Activated CD8-positive, alpha-beta memory T cell treated with anti-CD3 and anti-CD28 coated beads, Interleukin-2, amount 10 ng/mL, durations not matched to agents 7 days and 5 days (primary cell): Measurements from ENCODE around the gene TAS2R31. TPM values are rescaled to one million over a fixed set of nuclear protein-coding genes. Genes with fewer than 3 reads are reported as not detected.
"Not testable (repeated sequence)": the region's sequence is repeated elsewhere in the genome, so short reads cannot be mapped to it uniquely, and the experiment has no call there.

ENCODE experiments used
- ATAC-seq: fragments of 150-1000 bp; cut with Tn5 transposase; one replicate; pipeline ENCODE4 v1.10.0; 2021; ENCODE audit warnings: moderate library complexity
- CTCF ChIA-PET: fragments of 350-600 bp; sonication (Branson Sonifier 250); formaldehyde crosslinking; loops from one replicate; lab custom pipeline; 2021; ENCODE audit warnings: antibody characterized with exemption; lab: Charles Lee
- DNase-seq: peaks from one replicate; pipeline ENCODE4 v3.0.0-alpha.2; 2020
- H3K27ac Mint-ChIP-seq: one replicate; pipeline ENCODE4 v1.8.0; 2021; ENCODE audit warnings: mild to moderate bottlenecking, mixed read lengths
- H3K27me3 Mint-ChIP-seq: one replicate; pipeline ENCODE4 v1.8.0; 2021; ENCODE audit warnings: mixed read lengths
- H3K36me3 Mint-ChIP-seq: one replicate; pipeline ENCODE4 v1.8.0; 2021; ENCODE audit warnings: mild to moderate bottlenecking, mixed read lengths
- H3K4me1 Mint-ChIP-seq: one replicate; pipeline ENCODE4 v1.8.0; 2021; ENCODE audit warnings: mixed read lengths
- H3K4me3 Mint-ChIP-seq: one replicate; pipeline ENCODE4 v1.8.0; 2021; ENCODE audit warnings: mild to moderate bottlenecking, moderate library complexity, mixed read lengths
- H3K9me3 Mint-ChIP-seq: one replicate; pipeline ENCODE4 v1.8.0; 2022; ENCODE audit warnings: low read depth, mixed read lengths
- total RNA-seq, 2 experiments: library from RNA; stranded (reverse); gene quantifications; one replicate each; pipeline ENCODE4 v1.2.3, GENCODE V29; 2021

Gene TAS2R31, protein sequence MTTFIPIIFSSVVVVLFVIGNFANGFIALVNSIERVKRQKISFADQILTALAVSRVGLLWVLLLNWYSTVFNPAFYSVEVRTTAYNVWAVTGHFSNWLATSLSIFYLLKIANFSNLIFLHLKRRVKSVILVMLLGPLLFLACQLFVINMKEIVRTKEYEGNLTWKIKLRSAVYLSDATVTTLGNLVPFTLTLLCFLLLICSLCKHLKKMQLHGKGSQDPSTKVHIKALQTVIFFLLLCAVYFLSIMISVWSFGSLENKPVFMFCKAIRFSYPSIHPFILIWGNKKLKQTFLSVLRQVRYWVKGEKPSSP
- total RNA-seq = 1 to 10 TPM; 2.0 to 5.2 TPM

- Mint-ChIP-seq H3K27ac (no peak within 1 kb of the TSS), H3K36me3 (peaks cover 24% of the 10 kb centered on the region), H3K27me3 (no peaks in the 10 kb centered on the region), H3K9me3 (no peaks in the 10 kb centered on the region), H3K4me1 (no peaks in the 10 kb centered on the region), H3K4me3 (no peak within 1 kb of the TSS)
- no peak for ATAC-seq
- no peak for DNase-seq
- CTCF ChIA-PET = interaction anchor here (0.7 kb wide), 1 partner anchor 1021 kb away, joined by 3 read pairs; the partner anchor contains the start of gene CLEC12B
Measured at GRCh38 chr12:11031307-11031706, at the start of gene TAS2R31. Gene TAS2R31 (minus strand): TSS chr12:11031407. CDS start chr12:11031335, 72 bp downstream.

DNA sequence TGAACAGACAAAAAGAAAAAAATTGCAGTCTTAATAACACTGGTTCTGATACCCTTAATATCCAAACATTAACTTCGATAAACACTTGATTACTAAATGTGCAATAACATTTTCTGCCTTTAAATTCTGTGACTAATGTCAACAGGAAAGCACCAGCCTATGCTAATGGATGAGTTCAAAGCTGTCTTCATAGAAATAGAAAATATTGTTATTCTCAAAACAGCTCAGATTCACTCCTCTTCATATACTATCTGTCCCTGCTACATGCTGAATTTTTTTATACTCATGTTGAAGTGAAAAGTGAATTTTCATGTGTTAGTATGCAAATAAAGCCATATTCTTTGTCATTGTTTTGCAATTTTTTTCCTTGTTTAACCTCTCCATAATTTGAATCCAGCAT, 47.0 kb upstream of the TAS2R31 start:
- Mint-ChIP-seq H3K4me1 (peaks cover 4% of the 10 kb centered on the region), H3K4me3 (no peak overlapping the region), H3K9me3 (peaks cover 8% of the 10 kb centered on the region), H3K27ac (no peak overlapping the region), H3K27me3 (no peaks in the 10 kb centered on the region), H3K36me3 (peaks cover 17% of the 10 kb centered on the region)
- CTCF ChIA-PET = no interaction called here
- DNase-seq (no peak), ATAC-seq (no peak)

DNA sequence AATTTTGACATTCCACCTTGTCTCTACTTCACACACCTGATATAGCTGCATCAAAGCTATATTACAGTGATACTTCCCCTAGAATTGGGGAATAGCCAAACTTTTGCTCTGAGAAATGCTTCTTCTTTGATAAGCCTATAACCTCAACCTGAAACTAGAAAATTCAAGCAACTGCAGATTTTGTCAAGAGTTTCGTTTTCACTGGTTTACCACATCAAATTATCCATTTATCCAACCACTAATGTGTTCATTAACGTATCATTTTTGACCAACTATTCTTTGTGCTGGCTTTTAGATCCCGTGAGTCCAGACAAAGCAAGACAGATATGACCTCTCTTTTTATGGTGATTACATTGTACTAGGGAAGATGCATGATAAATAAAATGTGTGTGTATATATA, 44.4 kb upstream of the TAS2R31 start:
- Mint-ChIP-seq H3K4me3 (no peak overlapping the region), H3K4me1 (peaks cover 4% of the 10 kb centered on the region), H3K9me3 (peaks cover 3% of the 10 kb centered on the region), H3K27ac (no peak overlapping the region), H3K36me3 (peaks cover 17% of the 10 kb centered on the region), H3K27me3 (no peaks in the 10 kb centered on the region)
- DNase-seq (no peak), ATAC-seq (no peak)
- CTCF ChIA-PET = no interaction called here

GRCh38 chr12:11071414-11071813, 40.2 kb upstream of the TAS2R31 start:
- no peak for DNase-seq
- Mint-ChIP-seq H3K9me3 (no peaks in the 10 kb centered on the region), H3K27me3 (no peaks in the 10 kb centered on the region), H3K4me1 (peaks cover 4% of the 10 kb centered on the region), H3K27ac (no peak overlapping the region), H3K36me3 (peaks cover 16% of the 10 kb centered on the region), H3K4me3 (no peak overlapping the region)
- no peak for ATAC-seq
- CTCF ChIA-PET = no interaction called here

DNA sequence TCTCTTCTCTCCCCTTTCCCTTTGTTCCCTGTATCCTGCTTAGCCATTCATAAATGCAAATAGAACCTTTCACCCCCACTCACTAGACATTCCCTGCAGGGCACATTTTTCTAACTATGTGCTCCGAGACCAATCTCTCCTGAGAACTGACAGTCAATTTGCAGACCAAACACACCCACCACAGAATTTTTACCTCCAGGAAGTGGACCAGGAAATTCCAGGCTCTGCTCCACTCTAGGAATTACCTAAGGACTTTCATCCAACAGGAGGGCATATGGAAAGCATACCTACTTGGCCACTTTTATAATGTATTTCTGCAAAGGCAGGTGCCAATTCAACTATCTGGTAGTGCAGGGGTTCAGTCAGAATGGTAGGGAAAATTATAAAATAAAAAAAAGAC, 39.8 kb upstream of the TAS2R31 start:
- H3K4me1 Mint-ChIP-seq = peaks cover 4% of the 10 kb centered on the region
- CTCF ChIA-PET = no interaction called here
- ATAC-seq (no peak), DNase-seq (no peak)
- no peaks in the 10 kb centered on the region for H3K9me3 Mint-ChIP-seq
- no peak overlapping the region for H3K27ac Mint-ChIP-seq
- peaks cover 16% of the 10 kb centered on the region for H3K36me3 Mint-ChIP-seq
- H3K27me3 Mint-ChIP-seq = no peaks in the 10 kb centered on the region
- H3K4me3 Mint-ChIP-seq = no peak overlapping the region

GRCh38 chr12:11069854-11070365, 38.7 kb upstream of the TAS2R31 start:
- H3K4me3 Mint-ChIP-seq = no peak overlapping the region
- H3K27me3 Mint-ChIP-seq = no peaks in the 10 kb centered on the region
- no peak for ATAC-seq
- no peaks in the 10 kb centered on the region for H3K4me1 Mint-ChIP-seq
- H3K27ac Mint-ChIP-seq = no peak overlapping the region
- H3K9me3 Mint-ChIP-seq = no peaks in the 10 kb centered on the region
- CTCF ChIA-PET = no interaction called here
- DNase-seq = no peak
- peaks cover 21% of the 10 kb centered on the region for H3K36me3 Mint-ChIP-seq

DNA sequence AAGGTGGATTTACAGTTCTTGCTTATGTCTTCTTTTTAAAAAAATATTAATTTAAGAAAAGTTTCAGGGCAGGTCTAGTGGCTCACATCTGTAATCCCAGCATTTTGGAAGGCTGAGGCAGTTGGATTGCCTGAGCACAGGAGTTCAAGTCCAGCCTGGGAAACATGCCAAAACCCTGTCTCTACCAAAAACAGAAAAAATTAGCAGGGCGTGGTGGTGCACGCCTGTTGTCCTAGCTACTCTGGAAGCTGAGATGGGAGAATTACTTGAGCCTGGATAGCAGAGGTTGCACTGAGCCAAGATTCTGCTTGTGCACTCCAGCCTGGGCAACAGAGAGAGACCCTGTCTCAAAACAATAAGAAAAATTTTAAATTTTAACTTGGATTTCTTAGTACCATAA, 36.3 kb upstream of the TAS2R31 start:
- Mint-ChIP-seq H3K27me3 (no peaks in the 10 kb centered on the region), H3K27ac (no peak overlapping the region), H3K4me3 (no peak overlapping the region), H3K4me1 (no peaks in the 10 kb centered on the region), H3K36me3 (peaks cover 16% of the 10 kb centered on the region), H3K9me3 (no peaks in the 10 kb centered on the region)
- CTCF ChIA-PET = no interaction called here
- ATAC-seq = no peak
- no peak for DNase-seq

DNA sequence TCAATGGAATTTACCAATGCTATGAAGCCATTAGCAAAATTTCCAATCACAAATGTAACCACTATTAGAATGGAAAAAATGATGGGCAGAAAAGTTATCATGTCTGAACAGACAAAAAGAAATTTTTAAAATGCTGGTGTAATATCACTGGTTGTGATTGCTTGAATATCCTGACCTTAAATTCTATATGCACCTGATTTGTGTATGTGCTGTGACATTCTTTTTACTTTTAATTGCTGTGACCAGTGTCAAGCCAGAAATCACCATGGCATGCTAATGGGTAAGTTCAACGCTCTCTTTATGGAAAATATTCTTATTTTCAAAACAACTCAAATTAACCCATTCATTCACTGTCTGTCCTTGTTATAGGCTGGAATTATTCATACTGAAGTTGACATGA, 31.0 kb upstream of the TAS2R31 start, which contains the start of gene TAS2R46:
Gene TAS2R46, minus strand, starts transcription at position 101 of the 400 bp plus-strand sequence. Its CDS starts 0 bp downstream, at position 101.
- H3K4me1 Mint-ChIP-seq, H3K4me3 Mint-ChIP-seq, H3K9me3 Mint-ChIP-seq, H3K27me3 Mint-ChIP-seq, DNase-seq, H3K27ac Mint-ChIP-seq, ATAC-seq, CTCF ChIA-PET: not testable (repeated sequence)
- peaks cover 17% of the 10 kb centered on the region for H3K36me3 Mint-ChIP-seq

GRCh38 chr12:11059784-11060183, 28.6 kb upstream of the TAS2R31 start:
- no peak overlapping the region for H3K4me3 Mint-ChIP-seq
- H3K36me3 Mint-ChIP-seq = peaks cover 16% of the 10 kb centered on the region
- DNase-seq (no peak), ATAC-seq (no peak)
- no peaks in the 10 kb centered on the region for H3K27me3 Mint-ChIP-seq
- H3K9me3 Mint-ChIP-seq = no peaks in the 10 kb centered on the region
- no peak overlapping the region for H3K27ac Mint-ChIP-seq
- CTCF ChIA-PET = no interaction called here
- no peaks in the 10 kb centered on the region for H3K4me1 Mint-ChIP-seq

- H3K36me3 Mint-ChIP-seq = peaks cover 16% of the 10 kb centered on the region
- DNase-seq (no peak), ATAC-seq (no peak)
- H3K27ac Mint-ChIP-seq = no peak overlapping the region
- H3K4me1 Mint-ChIP-seq = no peaks in the 10 kb centered on the region
- CTCF ChIA-PET = no interaction called here
- no peaks in the 10 kb centered on the region for H3K9me3 Mint-ChIP-seq
- H3K4me3 Mint-ChIP-seq = no peak overlapping the region
- H3K27me3 Mint-ChIP-seq = no peaks in the 10 kb centered on the region
Measured at GRCh38 chr12:11059041-11059440, 27.8 kb upstream of the TAS2R31 start.

DNA sequence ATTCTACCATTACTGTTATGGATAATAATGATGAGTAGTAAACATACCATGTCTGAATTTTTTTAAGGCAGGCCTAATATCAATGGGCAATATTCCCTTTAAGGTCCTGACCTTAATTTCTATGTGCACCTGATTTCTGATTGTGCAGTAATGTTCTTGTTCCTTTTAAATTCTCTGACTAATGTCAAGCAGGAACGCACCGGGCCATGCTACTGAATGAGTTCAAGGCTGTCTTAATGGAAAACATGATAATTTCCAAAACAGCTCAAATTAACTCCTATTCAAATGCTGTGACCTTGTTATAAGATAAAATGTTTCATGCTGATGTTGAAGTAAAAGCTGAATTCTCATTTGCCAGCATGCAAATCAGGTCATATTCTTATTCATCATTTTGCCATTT, 24.1 kb upstream of the TAS2R31 start:
- DNase-seq (no peak), ATAC-seq (no peak)
- Mint-ChIP-seq H3K27ac (no peak overlapping the region), H3K36me3 (peaks cover 36% of the 10 kb centered on the region), H3K27me3 (no peaks in the 10 kb centered on the region), H3K9me3 (peaks cover 16% of the 10 kb centered on the region), H3K4me3 (no peak overlapping the region), H3K4me1 (no peaks in the 10 kb centered on the region)
- CTCF ChIA-PET = no interaction called here

DNA sequence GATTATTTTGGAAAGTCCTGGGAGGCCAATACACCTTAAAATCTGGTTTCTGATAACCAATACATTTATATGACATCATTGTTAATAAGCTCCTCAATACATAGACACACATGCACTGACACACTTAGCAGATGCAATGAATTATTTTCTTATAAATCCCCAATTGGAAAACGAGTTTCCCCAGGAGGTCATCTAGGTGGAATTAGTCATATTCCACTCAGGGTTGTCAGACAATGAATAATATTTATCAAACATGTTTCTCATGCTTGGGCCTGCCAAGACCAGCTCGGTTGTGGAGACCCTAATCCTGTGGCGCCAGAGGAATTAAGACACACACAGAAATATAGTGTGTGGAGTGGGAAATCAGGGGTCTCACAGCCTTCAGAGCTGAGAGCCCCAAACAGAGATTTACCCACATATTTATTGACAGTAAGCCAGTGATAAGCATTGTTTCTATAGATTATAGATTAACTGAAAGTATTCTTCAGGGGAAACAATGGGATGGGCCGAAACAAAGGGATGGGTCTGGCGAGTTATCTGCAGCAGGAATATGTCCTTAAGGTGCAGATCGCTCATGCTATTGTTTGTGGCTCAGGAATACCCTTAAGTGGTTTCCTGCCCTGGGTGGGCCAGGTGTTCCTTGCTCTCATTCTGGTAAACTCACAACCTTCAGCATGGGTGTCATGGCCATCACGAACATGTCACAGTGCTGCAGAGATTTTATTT, 18.8 kb upstream of the TAS2R31 start:
- H3K27me3 Mint-ChIP-seq, CTCF ChIA-PET, ATAC-seq, DNase-seq, H3K4me3 Mint-ChIP-seq, H3K27ac Mint-ChIP-seq, H3K4me1 Mint-ChIP-seq: not testable (repeated sequence)
- Mint-ChIP-seq H3K9me3 (peaks cover 20% of the 10 kb centered on the region), H3K36me3 (peaks cover 39% of the 10 kb centered on the region)

DNA sequence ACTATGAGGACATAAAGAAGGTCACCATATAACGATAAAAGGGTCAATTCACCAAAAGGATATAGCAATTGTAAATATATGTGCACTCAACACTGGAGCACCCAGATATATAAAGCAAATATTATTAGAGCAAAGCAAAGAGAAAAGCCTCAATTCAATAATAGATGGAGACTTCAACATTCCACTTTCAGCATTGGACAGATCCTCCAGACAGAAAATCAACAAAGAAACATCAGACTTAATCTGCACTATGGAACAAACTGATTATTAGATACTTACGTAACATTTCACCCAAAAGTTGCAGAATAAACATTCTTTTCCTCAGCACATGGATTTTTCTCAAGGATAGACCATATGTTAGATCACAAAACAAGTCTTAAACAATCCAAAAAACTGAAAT, 10.2 kb upstream of the TAS2R31 start:
- ATAC-seq, H3K9me3 Mint-ChIP-seq, H3K27me3 Mint-ChIP-seq, H3K27ac Mint-ChIP-seq, H3K4me3 Mint-ChIP-seq, CTCF ChIA-PET, H3K4me1 Mint-ChIP-seq, DNase-seq: not testable (repeated sequence)
- peaks cover 42% of the 10 kb centered on the region for H3K36me3 Mint-ChIP-seq

DNA sequence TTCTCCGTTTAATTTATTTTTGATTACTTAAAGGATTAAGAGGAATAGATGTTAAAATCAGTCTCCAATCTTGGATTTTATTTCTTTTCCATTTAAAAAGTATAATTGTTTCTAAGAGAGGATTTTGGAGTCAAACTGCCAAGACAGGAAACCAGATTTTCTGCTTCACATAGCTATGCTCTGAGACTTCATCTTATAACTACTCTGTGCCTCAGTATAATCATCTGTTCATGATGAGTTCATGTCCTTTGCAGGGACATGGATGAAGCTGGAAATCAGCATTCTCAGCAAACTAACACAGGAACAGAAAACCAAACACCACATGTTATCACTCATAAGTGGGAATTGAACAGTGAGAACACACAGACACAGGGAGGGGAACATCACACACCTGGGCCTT, 9.0 kb upstream of the TAS2R31 start:
- H3K27me3 Mint-ChIP-seq = no peaks in the 10 kb centered on the region
- H3K36me3 Mint-ChIP-seq = peaks cover 44% of the 10 kb centered on the region

More for the DNA sequence above, 9.0 kb upstream of the TAS2R31 start:
- CTCF ChIA-PET = no interaction called here
- no peak overlapping the region for H3K27ac Mint-ChIP-seq
- ATAC-seq = no peak
- peaks cover 6% of the 10 kb centered on the region for H3K9me3 Mint-ChIP-seq
- DNase-seq = no peak
- H3K4me1 Mint-ChIP-seq = no peaks in the 10 kb centered on the region
- H3K4me3 Mint-ChIP-seq = no peak overlapping the region
